CD4-positive, CD25-positive, alpha-beta regulatory T cell (primary cell): ENCODE results near the gene ISLR2. TPM values are rescaled to one million over a fixed set of nuclear protein-coding genes. Genes with fewer than 3 reads are reported as not detected.

Experiments
- ATAC-seq, 2 donors: fragments of 150-1000 bp; cut with Tn5 transposase; one replicate each; pipeline ENCODE4 v1.10.0; 2021; ENCODE audit warnings: low read depth in 2 of 2, moderate number of reproducible peaks in 2 of 2, moderate library complexity in 1 of 2
- DNase-seq, 3 donors: peaks; one replicate each; pipeline versions ENCODE4 v3.0.0 to v3.0.0-alpha.2; 2012 to 2022; ENCODE audit warnings: mixed read lengths in 1 of 3
- H3K27ac ChIP-seq: one replicate; pipeline ENCODE4 v1.7.0; 2013; ENCODE audit warnings: mild to moderate bottlenecking, low read length; ENCODE audit not compliant: insufficient read depth, poor library complexity, severe bottlenecking
- H3K27me3 ChIP-seq: one replicate; pipeline ENCODE4 v1.7.0; 2013; ENCODE audit warnings: low read length; ENCODE audit not compliant: control insufficient read depth, insufficient read depth
- H3K36me3 ChIP-seq: one replicate; pipeline ENCODE4 v1.7.0; 2013; ENCODE audit warnings: mild to moderate bottlenecking, low read length, moderate library complexity; ENCODE audit not compliant: control insufficient read depth, insufficient read depth
- H3K4me1 ChIP-seq: 2 replicates; pipeline ENCODE4 v1.7.0; 2013; ENCODE audit warnings: mild to moderate bottlenecking, low read length; ENCODE audit not compliant: insufficient read depth, control insufficient read depth, poor library complexity, severe bottlenecking
- H3K4me3 ChIP-seq: one replicate; pipeline ENCODE4 v1.7.0; 2013; ENCODE audit warnings: low read depth, mild to moderate bottlenecking, low read length, moderate library complexity
- H3K9me3 ChIP-seq, 2 experiments: 1 replicate in 1 of 2; 2 replicates in 1 of 2; pipeline ENCODE4 v1.7.0; 2013; ENCODE audit warnings: low read length in 2 of 2, mild to moderate bottlenecking in 1 of 2, moderate library complexity in 1 of 2; ENCODE audit not compliant: control insufficient read depth in 2 of 2
- H3K27ac Mint-ChIP-seq, 3 donors: one replicate each; pipeline ENCODE4 v1.8.0; 2020 to 2022; ENCODE audit warnings: mild to moderate bottlenecking in 3 of 3, mixed read lengths in 3 of 3, moderate library complexity in 2 of 3
- H3K27me3 Mint-ChIP-seq: one replicate; pipeline ENCODE4 v1.8.0; 2022; ENCODE audit warnings: mild to moderate bottlenecking, mixed read lengths
- H3K36me3 Mint-ChIP-seq: one replicate; pipeline ENCODE4 v1.8.0; 2020; ENCODE audit warnings: mixed read lengths
- H3K4me1 Mint-ChIP-seq, 4 donors: one replicate each; pipeline ENCODE4 v1.8.0; 2020 to 2022; ENCODE audit warnings: mixed read lengths in 4 of 4, mild to moderate bottlenecking in 1 of 4
- H3K4me3 Mint-ChIP-seq, 4 donors: one replicate each; pipeline ENCODE4 v1.8.0; 2020 to 2022; ENCODE audit warnings: mild to moderate bottlenecking in 4 of 4, mixed read lengths in 4 of 4, moderate library complexity in 3 of 4
- H3K9me3 Mint-ChIP-seq, 7 donors: one replicate each; pipeline ENCODE4 v1.8.0; 2020 to 2022; ENCODE audit warnings: mixed read lengths in 7 of 7, mild to moderate bottlenecking in 3 of 7, moderate library complexity in 2 of 7
- polyA plus RNA-seq, 4 donors: library from polyadenylated mRNA; unstranded; fragments of 300-500 nt; fragmentation: Illumina TruSeq; gene quantifications; one replicate each; pipeline ENCODE4 v1.2.3, GENCODE V29; 2021
- total RNA-seq: library from RNA; stranded (reverse); gene quantifications from one replicate; pipeline ENCODE4 v1.2.3, GENCODE V29; 2022

The ISLR2 gene
- total and polyA plus RNA-seq, 5 donors from 2014 or later, result not detected

- no peaks in the 10 kb centered on the region for H3K9me3 ChIP-seq
- Mint-ChIP-seq H3K27me3 (peaks cover 4% of the 10 kb centered on the region), H3K36me3 (no peaks in the 10 kb centered on the region), H3K4me1 (no peaks in the 10 kb centered on the region), H3K9me3 (peaks cover 0 to 1% (median 0%) of the 10 kb centered on the region in 7 donors), H3K27ac (peak overlapping the region in 1 of 3 donors; percentile 79), H3K4me3 (no peak overlapping the region)
- no peaks in the 10 kb centered on the region for H3K4me1 ChIP-seq
- ATAC-seq (no peak), DNase-seq (no peak)
- H3K36me3 ChIP-seq, result no peaks in the 10 kb centered on the region
- no peaks in the 10 kb centered on the region for H3K27me3 ChIP-seq
- no peak overlapping the region for H3K4me3 ChIP-seq
- H3K27ac ChIP-seq, result no peak overlapping the region
Observed at GRCh38 chr15:74178326-74179100, 48.1 kb downstream of the ISLR2 start.

- Histone ChIP-seq H3K4me1 (no peaks in the 10 kb centered on the region), H3K4me3 (no peak overlapping the region), H3K9me3 (no peaks in the 10 kb centered on the region), H3K27me3 (no peaks in the 10 kb centered on the region), H3K27ac (no peak overlapping the region), H3K36me3 (no peaks in the 10 kb centered on the region)
- DNase-seq (no peak), ATAC-seq (no peak)
- no peaks in the 10 kb centered on the region for H3K4me1 Mint-ChIP-seq
- H3K36me3 Mint-ChIP-seq, result no peaks in the 10 kb centered on the region
- peaks cover 0 to 1% (median 0%) of the 10 kb centered on the region in 7 donors for H3K9me3 Mint-ChIP-seq
- H3K4me3 Mint-ChIP-seq, result no peak overlapping the region
- peaks cover 9% of the 10 kb centered on the region for H3K27me3 Mint-ChIP-seq
- no peak overlapping the region for H3K27ac Mint-ChIP-seq
Observed at GRCh38 chr15:74179101-74179841, 48.9 kb downstream of the ISLR2 start.

GRCh38 chr15:74179983-74180880 lies 49.8 kb downstream of the ISLR2 start:
- Histone ChIP-seq H3K9me3 (no peaks in the 10 kb centered on the region), H3K36me3 (no peaks in the 10 kb centered on the region), H3K4me3 (no peak overlapping the region), H3K27me3 (no peaks in the 10 kb centered on the region), H3K27ac (no peak overlapping the region), H3K4me1 (no peaks in the 10 kb centered on the region)
- Mint-ChIP-seq H3K27ac (no peak overlapping the region), H3K36me3 (no peaks in the 10 kb centered on the region), H3K4me3 (no peak overlapping the region), H3K4me1 (no peaks in the 10 kb centered on the region), H3K27me3 (peaks cover 9% of the 10 kb centered on the region), H3K9me3 (peaks cover 0 to 1% (median 0%) of the 10 kb centered on the region in 7 donors)
- DNase-seq, result no peak
- ATAC-seq, result no peak

GRCh38 chr15:74180881-74181602 lies 50.7 kb downstream of the ISLR2 start:
- H3K27ac Mint-ChIP-seq, result peak overlapping the region in 1 of 3 donors; percentile 90
- no peaks in the 10 kb centered on the region for H3K36me3 Mint-ChIP-seq
- peaks cover 0 to 1% (median 0%) of the 10 kb centered on the region in 7 donors for H3K9me3 Mint-ChIP-seq
- DNase-seq, result no peak
- no peaks in the 10 kb centered on the region for H3K9me3 ChIP-seq
- no peak overlapping the region for H3K4me3 ChIP-seq
- H3K27me3 Mint-ChIP-seq, result peaks cover 9% of the 10 kb centered on the region
- no peak overlapping the region for H3K27ac ChIP-seq
- no peaks in the 10 kb centered on the region for H3K27me3 ChIP-seq
- ATAC-seq, result no peak
- no peak overlapping the region for H3K4me3 Mint-ChIP-seq
- no peaks in the 10 kb centered on the region for H3K4me1 ChIP-seq
- H3K36me3 ChIP-seq, result no peaks in the 10 kb centered on the region
- no peaks in the 10 kb centered on the region for H3K4me1 Mint-ChIP-seq

GRCh38 chr15:74182131-74182530 lies 51.7 kb downstream of the ISLR2 start:
- no peak overlapping the region for H3K27ac ChIP-seq
- H3K36me3 Mint-ChIP-seq, result no peaks in the 10 kb centered on the region
- H3K27me3 Mint-ChIP-seq, result peaks cover 9% of the 10 kb centered on the region
- peak overlapping the region in 1 of 4 donors; percentile 34 for H3K4me3 Mint-ChIP-seq
- no peak overlapping the region for H3K4me3 ChIP-seq
- no peaks in the 10 kb centered on the region for H3K36me3 ChIP-seq
- no peaks in the 10 kb centered on the region for H3K4me1 Mint-ChIP-seq
- H3K9me3 ChIP-seq, result no peaks in the 10 kb centered on the region
- ATAC-seq (no peak), DNase-seq (no peak)
- H3K4me1 ChIP-seq, result no peaks in the 10 kb centered on the region
- H3K27ac Mint-ChIP-seq, result peak overlapping the region in 1 of 3 donors; percentile 63
- no peaks in the 10 kb centered on the region for H3K27me3 ChIP-seq
- peaks cover 0 to 1% (median 0%) of the 10 kb centered on the region in 7 donors for H3K9me3 Mint-ChIP-seq

GRCh38 chr15:74184582-74185091 lies 54.3 kb downstream of the ISLR2 start:
- no peak overlapping the region for H3K27ac ChIP-seq

More at GRCh38 chr15:74184582-74185091, 54.3 kb downstream of the ISLR2 start:
- Mint-ChIP-seq H3K27ac (peak overlapping the region in 1 of 3 donors; percentile 38), H3K4me3 (no peak overlapping the region), H3K4me1 (no peaks in the 10 kb centered on the region), H3K36me3 (no peaks in the 10 kb centered on the region), H3K27me3 (peaks cover 9% of the 10 kb centered on the region), H3K9me3 (peaks cover 0 to 1% (median 0%) of the 10 kb centered on the region in 7 donors)
- Histone ChIP-seq H3K4me3 (no peak overlapping the region), H3K4me1 (no peaks in the 10 kb centered on the region), H3K9me3 (no peaks in the 10 kb centered on the region), H3K36me3 (no peaks in the 10 kb centered on the region), H3K27me3 (no peaks in the 10 kb centered on the region)
- DNase-seq, result no peak
- no peak for ATAC-seq
